ENCODE results near the gene DPP3.

The DPP3 gene

GRCh38 chr11:66494935-66495334 lies 14.7 kb downstream of the DPP3 start:
- H3K27me3 ChIP-seq (replicated peaks; ENCODE audit: control insufficient read depth, insufficient read depth, low read length), result no peaks in the 10 kb centered on the region
- no peak for DNase-seq (ENCODE audit: extremely low read depth, insufficient read length)
- TF ChIP-seq, protein P1, sequence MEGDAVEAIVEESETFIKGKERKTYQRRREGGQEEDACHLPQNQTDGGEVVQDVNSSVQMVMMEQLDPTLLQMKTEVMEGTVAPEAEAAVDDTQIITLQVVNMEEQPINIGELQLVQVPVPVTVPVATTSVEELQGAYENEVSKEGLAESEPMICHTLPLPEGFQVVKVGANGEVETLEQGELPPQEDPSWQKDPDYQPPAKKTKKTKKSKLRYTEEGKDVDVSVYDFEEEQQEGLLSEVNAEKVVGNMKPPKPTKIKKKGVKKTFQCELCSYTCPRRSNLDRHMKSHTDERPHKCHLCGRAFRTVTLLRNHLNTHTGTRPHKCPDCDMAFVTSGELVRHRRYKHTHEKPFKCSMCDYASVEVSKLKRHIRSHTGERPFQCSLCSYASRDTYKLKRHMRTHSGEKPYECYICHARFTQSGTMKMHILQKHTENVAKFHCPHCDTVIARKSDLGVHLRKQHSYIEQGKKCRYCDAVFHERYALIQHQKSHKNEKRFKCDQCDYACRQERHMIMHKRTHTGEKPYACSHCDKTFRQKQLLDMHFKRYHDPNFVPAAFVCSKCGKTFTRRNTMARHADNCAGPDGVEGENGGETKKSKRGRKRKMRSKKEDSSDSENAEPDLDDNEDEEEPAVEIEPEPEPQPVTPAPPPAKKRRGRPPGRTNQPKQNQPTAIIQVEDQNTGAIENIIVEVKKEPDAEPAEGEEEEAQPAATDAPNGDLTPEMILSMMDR (IDR thresholded peaks at IDR 0.05; ENCODE audit: insufficient read depth, low read length, poor library complexity, severe bottlenecking), result no peak
- peaks cover 36% of the 10 kb centered on the region for H3K36me3 ChIP-seq (ENCODE audit: control insufficient read depth, insufficient read depth, low read length)
- H3K4me3 ChIP-seq (replicated peaks; ENCODE audit: low read depth, low read length), result no peak overlapping the region

- no peaks in the 10 kb centered on the region for H3K27me3 ChIP-seq (replicated peaks; ENCODE audit: control insufficient read depth, insufficient read depth, low read length)
- DNase-seq (ENCODE audit: extremely low read depth, insufficient read length), result no peak
- TF ChIP-seq, protein P1 (IDR thresholded peaks at IDR 0.05; ENCODE audit: insufficient read depth, low read length, poor library complexity, severe bottlenecking), result peak; percentile 44
- peaks cover 34% of the 10 kb centered on the region for H3K36me3 ChIP-seq (ENCODE audit: control insufficient read depth, insufficient read depth, low read length)
- no peak overlapping the region for H3K4me3 ChIP-seq (replicated peaks; ENCODE audit: low read depth, low read length)
Measured at GRCh38 chr11:66495401-66495854, 15.2 kb downstream of the DPP3 start.

DNA sequence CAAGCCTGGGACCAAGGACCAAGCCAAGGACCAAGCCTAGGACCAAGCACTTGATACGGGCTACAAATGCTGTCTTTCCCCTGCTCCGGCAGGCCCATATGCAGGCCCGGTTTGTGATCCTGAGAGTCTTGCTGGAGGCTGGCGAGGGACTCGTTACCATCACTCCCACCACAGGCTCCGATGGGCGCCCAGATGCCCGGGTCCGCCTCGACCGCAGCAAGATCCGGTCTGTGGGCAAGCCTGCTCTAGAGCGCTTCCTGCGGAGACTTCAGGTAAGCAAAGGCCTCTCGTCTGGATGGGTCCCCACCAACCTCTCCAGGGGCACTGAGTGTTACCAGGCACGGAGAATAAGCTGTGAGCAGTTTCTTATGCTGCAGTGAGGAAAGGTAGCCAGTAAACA lies 17.0 kb downstream of the DPP3 start:
- no peak overlapping the region for H3K4me3 ChIP-seq (replicated peaks; ENCODE audit: low read depth, low read length)
- no peaks in the 10 kb centered on the region for H3K27me3 ChIP-seq (replicated peaks; ENCODE audit: control insufficient read depth, insufficient read depth, low read length)
- peaks cover 30% of the 10 kb centered on the region for H3K36me3 ChIP-seq (ENCODE audit: control insufficient read depth, insufficient read depth, low read length)
- TF ChIP-seq, protein P1 (IDR thresholded peaks at IDR 0.05; ENCODE audit: insufficient read depth, low read length, poor library complexity, severe bottlenecking), result no peak
- DNase-seq (ENCODE audit: extremely low read depth, insufficient read length), result no peak

GRCh38 chr11:66498506-66498905 lies 18.3 kb downstream of the DPP3 start:
- Histone ChIP-seq H3K4me3 (replicated peaks; ENCODE audit: low read depth, low read length) (no peak overlapping the region), H3K36me3 (ENCODE audit: control insufficient read depth, insufficient read depth, low read length) (peaks cover 18% of the 10 kb centered on the region), H3K27me3 (replicated peaks; ENCODE audit: control insufficient read depth, insufficient read depth, low read length) (no peaks in the 10 kb centered on the region)
- no peak for DNase-seq (ENCODE audit: extremely low read depth, insufficient read length)
- TF ChIP-seq, protein P1 (IDR thresholded peaks at IDR 0.05; ENCODE audit: insufficient read depth, low read length, poor library complexity, severe bottlenecking), result no peak

GRCh38 chr11:66505276-66505816 lies 25.1 kb downstream of the DPP3 start:
- TF ChIP-seq, protein P1 (IDR thresholded peaks at IDR 0.05; ENCODE audit: insufficient read depth, low read length, poor library complexity, severe bottlenecking), result no peak
- H3K36me3 ChIP-seq (ENCODE audit: control insufficient read depth, insufficient read depth, low read length), result peaks cover 9% of the 10 kb centered on the region
- no peaks in the 10 kb centered on the region for H3K27me3 ChIP-seq (replicated peaks; ENCODE audit: control insufficient read depth, insufficient read depth, low read length)
- no peak for DNase-seq (ENCODE audit: extremely low read depth, insufficient read length)
- no peak overlapping the region for H3K4me3 ChIP-seq (replicated peaks; ENCODE audit: low read depth, low read length)

DNA sequence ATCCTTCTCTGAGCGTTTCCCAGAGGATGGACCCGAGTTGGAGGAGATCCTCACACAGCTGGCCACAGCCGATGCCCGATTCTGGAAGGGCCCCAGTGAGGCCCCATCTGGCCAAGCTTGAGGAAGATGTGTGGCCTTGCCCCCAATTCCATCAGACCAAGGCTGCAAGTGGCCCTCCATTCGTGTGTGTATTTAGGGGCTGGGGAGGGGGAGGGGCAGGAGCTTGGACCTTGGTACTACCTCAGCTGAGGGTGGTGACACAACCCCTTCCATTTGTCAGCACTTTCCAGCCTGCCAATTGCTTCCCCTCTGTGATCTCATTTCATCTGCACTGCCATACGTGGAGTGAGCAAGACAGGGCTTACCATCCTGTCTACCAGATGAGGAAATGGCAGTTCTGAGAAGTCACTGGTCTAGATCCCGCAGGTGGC lies 28.9 kb downstream of the DPP3 start:
- no peak for DNase-seq (ENCODE audit: extremely low read depth, insufficient read length)
- TF ChIP-seq, protein P1 (IDR thresholded peaks at IDR 0.05; ENCODE audit: insufficient read depth, low read length, poor library complexity, severe bottlenecking), result no peak
- peaks cover 7% of the 10 kb centered on the region for H3K36me3 ChIP-seq (ENCODE audit: control insufficient read depth, insufficient read depth, low read length)
- no peak overlapping the region for H3K4me3 ChIP-seq (replicated peaks; ENCODE audit: low read depth, low read length)
- no peaks in the 10 kb centered on the region for H3K27me3 ChIP-seq (replicated peaks; ENCODE audit: control insufficient read depth, insufficient read depth, low read length)

Data from GM06990 (cell line).